Prostate gland (tissue), 2 donors: ENCODE data around the gene AQP1.

Experiments
- CTCF ChIP-seq, 4 experiments: fragments of 200-600 bp in 2 of 4; fragments of 450-650 bp in 2 of 4; sonication (generic) in 2 of 4; IDR thresholded peaks; 1 replicate in 3 of 4; 2 replicates in 1 of 4; pipeline ENCODE4 v1.5.1; 2016 to 2019; ENCODE audit warnings: antibody characterized with exemption in 4 of 4, mild to moderate bottlenecking in 2 of 4, moderate library complexity in 2 of 4
- POLR2A ChIP-seq: fragments of 450-650 bp; IDR thresholded peaks from one replicate; pipeline ENCODE4 v1.6.1; 2016; ENCODE audit warnings: antibody characterized with exemption, mild to moderate bottlenecking

- no peak for TF ChIP-seq CTCF (IDR thresholded peaks at IDR 0.05)
- no peak for TF ChIP-seq POLR2A
Observed at GRCh38 chr7:30927559-30927958, 15.9 kb downstream of the AQP1 start.
